Skeletal muscle tissue (tissue), 4 donors: ENCODE results near the gene PPP3R2. TPM values are rescaled to one million over a fixed set of nuclear protein-coding genes. Genes with fewer than 3 reads are reported as not detected.
"Not testable (repeated sequence)": the region's sequence is repeated elsewhere in the genome, so short reads cannot be mapped to it uniquely, and the experiment has no call there.

Source experiments
- H3K27ac ChIP-seq: one replicate; pipeline ENCODE4 v1.7.0; 2013; ENCODE audit warnings: mild to moderate bottlenecking, low read depth, low read length, inconsistent platforms
- H3K27me3 ChIP-seq, 3 donors: one replicate each; pipeline ENCODE4 v1.7.0; 2013; ENCODE audit warnings: low read length in 3 of 3; ENCODE audit not compliant: control insufficient read depth in 3 of 3, insufficient read depth in 3 of 3
- H3K36me3 ChIP-seq, 3 donors: one replicate each; pipeline ENCODE4 v1.7.0; 2013; ENCODE audit warnings: low read length in 3 of 3; ENCODE audit not compliant: control insufficient read depth in 3 of 3, insufficient read depth in 3 of 3
- H3K4me1 ChIP-seq, 3 donors: one replicate each; pipeline ENCODE4 v1.7.0; 2013; ENCODE audit warnings: low read length in 3 of 3, mild to moderate bottlenecking in 3 of 3; ENCODE audit not compliant: control insufficient read depth in 3 of 3, insufficient read depth in 3 of 3
- H3K4me3 ChIP-seq, 3 donors: one replicate each; pipeline ENCODE4 v1.7.0; 2013; ENCODE audit warnings: low read length in 3 of 3
- H3K9ac ChIP-seq, 3 donors: one replicate each; pipeline ENCODE4 v1.7.0; 2013; ENCODE audit warnings: low read length in 3 of 3, mild to moderate bottlenecking in 3 of 3, moderate library complexity in 2 of 3, low read depth in 1 of 3
- H3K9me3 ChIP-seq, 3 donors: one replicate each; pipeline ENCODE4 v1.7.0; 2013; ENCODE audit warnings: low read length in 3 of 3; ENCODE audit not compliant: control insufficient read depth in 3 of 3
- total RNA-seq: library from RNA; depleted of rRNA; stranded (reverse); fragments of >200 nt; gene quantifications from one replicate; pipeline ENCODE4 v1.2.3, GENCODE V29; 2014
- donor health status: Osteomylitis.

The PPP3R2 gene
- total RNA-seq, 1 donor from 2014 or later = not detected

DNA sequence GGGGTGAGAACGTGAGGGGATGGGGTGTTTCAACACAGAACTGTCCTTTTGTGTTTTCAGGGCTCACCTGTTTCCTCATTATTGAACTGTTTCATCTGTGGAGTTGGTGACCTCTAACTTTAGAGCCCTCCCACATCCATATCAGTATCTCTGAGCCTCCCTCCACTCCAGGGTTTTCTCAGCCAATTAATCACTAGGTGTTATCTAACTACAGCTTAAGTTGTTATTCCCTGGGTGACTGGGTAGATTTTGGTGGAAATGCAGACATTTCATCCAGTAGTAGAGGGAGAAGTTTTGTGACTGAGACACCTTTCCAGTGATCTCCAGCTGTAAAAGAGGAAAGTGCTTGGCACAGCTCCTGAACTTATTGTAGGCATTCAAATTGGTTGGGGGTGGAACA lies 23.7 kb downstream of the PPP3R2 start:
- peaks cover 0 to 25% (median 18%) of the 10 kb centered on the region in 3 donors for H3K36me3 ChIP-seq
- no peaks in the 10 kb centered on the region for H3K27me3 ChIP-seq
- no peaks in the 10 kb centered on the region for H3K4me1 ChIP-seq
- no peak overlapping the region for H3K9ac ChIP-seq
- no peak overlapping the region for H3K27ac ChIP-seq
- H3K9me3 ChIP-seq = no peaks in the 10 kb centered on the region
- no peak overlapping the region for H3K4me3 ChIP-seq

DNA sequence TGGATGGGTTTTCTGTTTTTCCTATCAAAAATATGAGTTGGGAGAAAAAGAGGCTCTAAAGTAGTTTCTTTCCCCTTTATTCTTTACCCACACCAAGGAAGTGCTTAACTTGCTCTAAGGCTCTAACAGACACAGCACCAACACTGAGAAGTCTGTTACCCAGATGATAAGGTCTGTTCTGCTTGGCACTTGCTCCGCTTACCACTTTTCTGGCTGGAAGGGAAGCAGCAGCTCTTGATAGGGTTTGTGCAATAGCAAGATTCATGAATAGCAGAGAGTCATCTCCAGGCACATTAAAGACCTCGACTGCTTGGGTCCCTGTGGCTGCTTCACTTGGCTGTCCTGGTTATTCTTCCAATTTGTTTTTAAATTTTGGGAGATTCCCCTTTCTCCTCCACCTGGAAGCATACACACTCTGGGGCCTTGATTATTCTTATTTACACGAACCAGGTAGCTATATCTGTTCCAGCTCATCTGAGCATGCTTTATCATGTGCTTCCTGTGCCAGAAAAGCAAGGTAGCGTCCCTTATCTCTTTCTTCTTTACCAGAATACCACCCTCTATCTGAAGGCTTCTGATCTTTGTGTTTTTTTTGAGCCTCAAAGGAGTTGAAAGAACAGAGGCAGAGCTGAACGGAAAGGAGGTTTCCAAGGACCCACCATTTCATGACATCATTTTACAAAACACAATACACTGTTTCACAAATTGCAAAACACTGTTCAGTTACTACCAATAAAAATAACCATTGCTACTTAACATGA lies 24.8 kb downstream of the PPP3R2 start:
- Histone ChIP-seq H3K4me3 (no peak overlapping the region), H3K9ac (no peak overlapping the region), H3K36me3 (peaks cover 0 to 33% (median 27%) of the 10 kb centered on the region in 3 donors), H3K27ac (no peak overlapping the region), H3K27me3 (no peaks in the 10 kb centered on the region), H3K4me1 (no peaks in the 10 kb centered on the region), H3K9me3 (no peaks in the 10 kb centered on the region)

DNA sequence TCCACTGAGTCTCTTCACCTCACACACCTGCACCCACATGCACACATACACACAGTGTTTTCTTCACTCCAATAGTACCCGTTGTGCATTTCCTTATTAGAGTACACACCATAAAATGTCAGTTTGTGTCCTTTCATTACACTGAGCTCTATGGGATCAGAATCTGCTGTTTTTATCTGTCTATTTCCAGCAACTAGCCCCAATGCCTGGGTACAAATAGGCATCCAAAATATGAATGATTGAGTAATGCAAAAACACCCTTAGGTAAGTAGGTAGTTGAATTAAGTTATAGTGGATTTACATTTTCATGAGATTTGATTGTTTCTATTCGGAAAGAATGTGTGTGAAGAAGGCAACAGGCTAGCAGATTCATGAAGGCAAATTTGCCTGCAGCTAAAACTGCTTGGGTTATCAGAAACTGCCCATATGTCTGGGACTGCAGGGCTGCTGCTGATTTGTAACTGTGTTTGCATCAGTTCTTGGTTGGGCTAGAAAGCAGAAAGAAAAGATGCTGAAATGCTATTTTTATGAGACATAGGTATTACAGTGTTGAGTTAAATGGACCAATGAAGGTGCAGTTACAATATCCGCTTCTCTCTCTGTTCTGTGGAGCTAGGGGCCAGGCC lies 26.9 kb downstream of the PPP3R2 start:
- Histone ChIP-seq H3K27ac (no peak overlapping the region), H3K9ac (no peak overlapping the region), H3K27me3 (no peaks in the 10 kb centered on the region), H3K36me3 (peaks cover 4 to 42% (median 30%) of the 10 kb centered on the region in 3 donors), H3K9me3 (no peaks in the 10 kb centered on the region), H3K4me1 (no peaks in the 10 kb centered on the region), H3K4me3 (no peak overlapping the region)

DNA sequence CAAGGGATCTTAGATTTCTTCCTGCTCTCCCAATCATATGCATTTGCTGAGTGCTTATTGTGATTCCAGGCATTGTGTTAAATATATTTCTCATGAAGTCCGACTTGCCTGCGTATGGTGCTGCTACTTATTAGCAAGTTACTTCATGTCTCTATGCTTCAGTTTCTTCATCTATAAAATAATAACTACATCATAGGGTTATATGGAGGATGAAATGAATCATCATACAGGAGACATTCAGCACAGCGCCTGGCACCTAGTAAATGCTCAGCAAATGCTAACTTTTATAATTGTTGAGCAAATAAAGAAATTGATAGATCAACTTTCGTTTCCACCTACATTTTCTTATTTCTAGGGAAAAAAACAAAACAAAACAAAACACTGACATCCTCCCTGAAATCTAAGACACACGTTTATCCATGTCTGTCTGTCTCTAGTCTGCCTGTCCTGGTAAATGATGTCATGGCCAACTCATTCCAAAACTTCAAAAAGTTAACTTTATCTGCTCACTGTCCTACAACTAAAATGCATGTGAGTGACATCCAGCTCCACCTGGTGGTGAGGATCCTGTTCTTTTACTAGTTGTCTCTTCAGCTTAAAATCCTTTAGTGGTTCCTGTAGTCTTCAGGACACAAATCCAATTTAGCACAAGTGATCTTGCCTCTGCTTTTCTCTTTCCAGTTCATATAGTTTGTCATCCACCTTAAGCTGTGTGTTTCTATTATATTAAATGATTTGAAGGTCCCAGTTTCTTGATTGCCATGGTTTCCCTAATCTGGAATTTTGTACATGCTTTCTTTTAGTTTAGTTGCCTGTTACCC lies 27.7 kb downstream of the PPP3R2 start:
- Histone ChIP-seq H3K4me3 (no peak overlapping the region), H3K36me3 (peaks cover 7 to 47% (median 34%) of the 10 kb centered on the region in 3 donors)

GRCh38 chr9:101564252-101564651 lies 30.5 kb downstream of the PPP3R2 start:
- Histone ChIP-seq H3K4me3 (no peak overlapping the region), H3K27me3 (no peaks in the 10 kb centered on the region), H3K4me1 (no peaks in the 10 kb centered on the region), H3K9ac (no peak overlapping the region), H3K27ac (no peak overlapping the region), H3K9me3 (no peaks in the 10 kb centered on the region), H3K36me3 (peaks cover 20 to 55% (median 47%) of the 10 kb centered on the region in 3 donors)

More for the DNA sequence above, 27.7 kb downstream of the PPP3R2 start:
- H3K9ac ChIP-seq = no peak overlapping the region
- no peaks in the 10 kb centered on the region for H3K4me1 ChIP-seq
- H3K27ac ChIP-seq = no peak overlapping the region
- H3K9me3 ChIP-seq = no peaks in the 10 kb centered on the region
- H3K27me3 ChIP-seq = no peaks in the 10 kb centered on the region

- no peaks in the 10 kb centered on the region for H3K9me3 ChIP-seq
- no peaks in the 10 kb centered on the region for H3K27me3 ChIP-seq
- no peak overlapping the region for H3K4me3 ChIP-seq
- no peak overlapping the region for H3K27ac ChIP-seq
- H3K4me1 ChIP-seq = no peaks in the 10 kb centered on the region
- H3K36me3 ChIP-seq = peaks cover 20 to 54% (median 47%) of the 10 kb centered on the region in 3 donors
- H3K9ac ChIP-seq = no peak overlapping the region
Observed at GRCh38 chr9:101562966-101563365, 31.8 kb downstream of the PPP3R2 start.

- no peaks in the 10 kb centered on the region for H3K27me3 ChIP-seq
- H3K9ac ChIP-seq = no peak overlapping the region
- H3K9me3 ChIP-seq = no peaks in the 10 kb centered on the region
- H3K36me3 ChIP-seq = peaks cover 22 to 56% (median 54%) of the 10 kb centered on the region in 3 donors
- no peaks in the 10 kb centered on the region for H3K4me1 ChIP-seq
- H3K4me3 ChIP-seq = no peak overlapping the region
- no peak overlapping the region for H3K27ac ChIP-seq
Observed at GRCh38 chr9:101561740-101562139, 33.0 kb downstream of the PPP3R2 start.

- H3K27me3 ChIP-seq, H3K4me1 ChIP-seq, H3K9ac ChIP-seq, H3K9me3 ChIP-seq, H3K27ac ChIP-seq, H3K4me3 ChIP-seq: not testable (repeated sequence)
- peaks cover 48 to 85% (median 68%) of the 10 kb centered on the region in 3 donors for H3K36me3 ChIP-seq
Observed at GRCh38 chr9:101549472-101550098, 45.2 kb downstream of the PPP3R2 start.

GRCh38 chr9:101543098-101543735 lies 51.6 kb downstream of the PPP3R2 start:
- H3K36me3 ChIP-seq = peaks cover 33 to 59% (median 54%) of the 10 kb centered on the region in 3 donors
- H3K27ac ChIP-seq = no peak overlapping the region
- no peaks in the 10 kb centered on the region for H3K27me3 ChIP-seq
- H3K9me3 ChIP-seq = no peaks in the 10 kb centered on the region
- no peak overlapping the region for H3K9ac ChIP-seq
- H3K4me3 ChIP-seq = no peak overlapping the region
- H3K4me1 ChIP-seq = no peaks in the 10 kb centered on the region
